Uterus (tissue), 2 donors: ENCODE results near the gene SYTL2.

Source experiments
- CTCF ChIP-seq, 4 experiments: fragments of 200-600 bp in 2 of 4; fragments of 450-650 bp in 2 of 4; sonication (generic) in 2 of 4; IDR thresholded peaks; one replicate each; pipeline ENCODE4 v1.5.1; 2016 to 2019; ENCODE audit warnings: antibody characterized with exemption in 4 of 4, mild to moderate bottlenecking in 2 of 4, moderate library complexity in 1 of 4
- POLR2A ChIP-seq, 2 donors: fragments of 450-650 bp; IDR thresholded peaks; one replicate each; pipeline ENCODE4 v1.6.1; 2016; ENCODE audit warnings: antibody characterized with exemption in 2 of 2, mild to moderate bottlenecking in 1 of 2, moderate library complexity in 1 of 2

- TF ChIP-seq CTCF (IDR thresholded peaks at IDR 0.05) (no peak), POLR2A (IDR thresholded peaks at IDR 0.05) (no peak)
Measured at GRCh38 chr11:85810521-85810870, 445 bp downstream of the SYTL2 start.
